Measurements from ENCODE around the gene TCOF1.

TCOF1 gene

DNA sequence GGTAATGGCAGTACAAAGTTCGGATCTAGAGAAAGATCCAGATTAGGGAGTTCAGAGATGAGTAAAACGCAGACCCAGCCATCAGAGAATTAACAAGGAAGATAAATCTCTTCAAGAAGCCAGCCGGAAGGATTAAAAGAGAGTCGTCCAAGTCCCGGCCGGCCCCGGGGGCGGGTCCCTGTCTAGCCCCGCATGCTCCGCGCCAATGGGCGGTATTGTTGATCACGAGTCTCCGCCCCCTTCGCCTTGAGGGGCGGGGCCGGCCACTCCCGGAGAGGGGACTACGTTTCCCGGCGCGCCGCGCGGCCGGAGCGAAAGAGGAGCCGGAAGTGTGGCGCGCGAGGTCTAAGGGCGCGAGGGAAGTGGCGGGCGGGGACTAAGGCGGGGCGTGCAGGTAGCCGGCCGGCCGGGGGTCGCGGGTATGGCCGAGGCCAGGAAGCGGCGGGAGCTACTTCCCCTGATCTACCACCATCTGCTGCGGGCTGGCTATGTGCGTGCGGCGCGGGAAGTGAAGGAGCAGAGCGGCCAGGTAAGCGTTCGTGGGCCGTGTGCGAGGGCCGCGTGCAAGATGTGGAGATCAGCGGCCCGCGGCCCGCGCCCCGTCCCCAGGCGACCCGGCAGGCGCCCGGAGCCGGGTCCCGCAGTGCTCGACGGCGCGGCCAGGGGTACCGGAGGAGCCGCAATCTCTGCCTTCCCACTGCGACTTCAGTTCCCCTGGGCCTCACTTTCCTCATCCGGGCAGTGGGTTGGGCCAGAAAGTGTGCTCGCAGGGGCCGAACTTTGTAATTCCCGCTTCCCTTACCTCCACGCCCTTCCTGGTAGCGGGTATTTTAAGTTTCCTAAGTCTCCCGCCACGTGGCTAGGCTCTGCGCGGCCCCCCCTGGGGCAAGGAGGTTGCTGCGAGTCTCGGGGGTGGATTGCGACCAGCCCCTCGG is at the start of gene TCOF1:
TCOF1 (plus strand) TSS at position 372 of the 935 bp plus-strand sequence; CDS start at position 422, 50 bp downstream.
- DNase-seq, result peak; percentile 68 to 87

GRCh38 chr5:150309101-150309885 is 48.2 kb upstream of the TCOF1 start:
- DNase-seq, result no peak

GRCh38 chr5:150309886-150310239 is 47.6 kb upstream of the TCOF1 start:
- DNase-seq, result no peak

DNA sequence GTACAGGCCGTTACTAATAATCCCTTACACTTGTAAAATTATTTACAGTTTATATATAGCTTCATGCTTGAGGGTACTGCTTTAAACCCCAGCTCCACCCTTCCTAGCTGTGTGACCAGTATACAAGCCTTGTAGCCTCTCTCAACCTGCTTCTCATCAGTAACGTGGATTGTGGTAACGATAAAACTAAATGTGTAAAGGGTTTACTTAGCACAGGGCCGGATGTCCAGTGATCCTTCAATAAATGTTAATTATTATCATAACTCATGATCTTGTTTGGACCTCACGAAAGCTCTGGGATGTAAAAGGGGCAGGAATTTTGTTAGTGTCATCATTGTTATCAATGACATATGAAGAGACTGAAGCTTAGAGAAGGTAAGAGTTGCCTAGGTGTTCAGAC is 47.3 kb upstream of the TCOF1 start:
- DNase-seq, result no peak

GRCh38 chr5:150311015-150311692 is 46.3 kb upstream of the TCOF1 start:
- DNase-seq, result no peak

GRCh38 chr5:150312518-150312917 is 45.0 kb upstream of the TCOF1 start:
- no peak for DNase-seq

DNA sequence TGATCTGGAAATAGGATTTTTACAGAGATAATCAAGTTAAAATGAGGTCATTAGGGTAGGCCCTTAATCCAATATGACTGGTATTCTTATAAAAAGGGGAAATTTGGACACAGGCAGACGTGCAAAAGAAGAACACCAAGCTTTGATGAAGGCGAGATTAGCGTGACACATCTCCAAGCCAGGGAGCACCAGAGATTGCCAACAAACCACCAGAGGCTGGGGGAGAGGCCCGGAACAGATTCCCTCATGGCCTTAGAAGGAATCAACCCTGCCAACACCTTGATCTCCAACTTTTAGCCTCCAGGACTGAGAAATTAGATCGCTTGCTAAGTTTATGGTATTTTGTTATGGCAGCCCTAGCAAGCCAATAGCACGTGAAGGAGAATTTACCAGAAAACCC is 44.0 kb upstream of the TCOF1 start:
- DNase-seq, result no peak

GRCh38 chr5:150313921-150314716 is 43.4 kb upstream of the TCOF1 start:
- DNase-seq, result no peak

- DNase-seq, result no peak
Measured at GRCh38 chr5:150315245-150315644, 42.3 kb upstream of the TCOF1 start.

DNA sequence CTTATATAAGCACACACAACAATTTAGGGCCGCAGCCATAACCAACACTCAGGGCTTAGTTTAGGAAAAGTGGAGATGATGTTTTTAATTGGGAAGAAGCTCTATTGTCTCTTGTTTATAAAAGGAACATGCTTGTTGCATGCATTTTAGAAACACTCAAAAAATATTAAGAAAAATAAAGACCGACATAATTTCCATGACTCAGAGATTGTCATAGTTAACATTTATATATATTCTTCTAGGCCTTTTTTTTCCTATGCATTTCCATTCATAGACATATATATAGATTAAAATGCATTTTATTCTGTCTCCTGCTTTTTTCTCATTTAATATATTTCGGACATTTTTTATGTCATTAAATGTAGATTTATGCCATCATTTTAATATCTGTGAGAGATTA is 41.2 kb upstream of the TCOF1 start:
- no peak for DNase-seq

- DNase-seq, result no peak
Measured at GRCh38 chr5:150317048-150318003, 40.2 kb upstream of the TCOF1 start.

DNA sequence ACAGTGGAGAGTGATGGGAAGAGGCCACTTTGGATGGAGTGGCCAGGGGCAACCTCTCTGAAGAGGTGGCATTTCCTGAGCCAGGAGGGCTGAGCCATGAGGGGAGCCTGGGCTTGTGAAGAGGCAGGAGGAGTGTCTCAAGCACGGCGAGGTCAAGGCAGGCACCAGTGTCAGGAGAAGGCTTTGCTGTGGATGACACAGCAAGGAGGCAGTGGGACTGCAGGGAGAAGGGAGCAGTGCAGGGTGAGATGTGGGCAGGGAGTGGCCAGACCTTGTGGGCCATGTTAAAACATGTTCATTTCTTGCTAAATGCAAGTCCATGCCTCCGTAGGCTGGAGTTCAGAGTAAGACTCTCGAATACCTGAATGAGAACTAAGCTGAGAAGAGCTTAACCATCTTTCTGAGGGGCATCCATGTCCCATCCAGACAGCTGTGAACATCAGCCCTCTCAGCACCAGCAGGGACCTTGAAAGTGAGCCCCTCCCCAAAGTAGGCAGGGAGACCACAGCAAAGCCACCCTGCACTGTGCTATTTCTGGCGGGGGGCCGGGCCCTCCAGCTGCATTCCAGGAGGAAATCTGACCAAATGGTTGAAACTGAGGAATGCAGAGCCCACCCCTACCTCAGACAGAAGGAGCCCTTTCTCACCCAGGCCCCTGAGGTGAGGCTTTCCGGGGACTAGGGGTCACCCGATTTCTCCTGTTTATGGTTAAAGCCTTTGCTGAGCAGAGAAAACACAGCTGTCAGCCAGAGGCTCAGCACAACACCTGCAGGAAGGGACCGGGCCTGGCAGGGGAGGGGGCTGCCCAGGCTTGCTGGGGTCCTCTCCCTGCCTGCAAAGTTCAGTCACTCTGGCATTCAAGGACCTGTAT is 38.6 kb upstream of the TCOF1 start:
- DNase-seq, result no peak

GRCh38 chr5:150319484-150319790 is 38.1 kb upstream of the TCOF1 start:
- no peak for DNase-seq

GRCh38 chr5:150320044-150320613 is 37.4 kb upstream of the TCOF1 start:
- DNase-seq, result no peak

- DNase-seq, result no peak
Measured at GRCh38 chr5:150321211-150321610, 36.3 kb upstream of the TCOF1 start.

- DNase-seq, result no peak
Measured at GRCh38 chr5:150321784-150322183, 35.7 kb upstream of the TCOF1 start.

- DNase-seq, result no peak
Measured at GRCh38 chr5:150322202-150322601, 35.3 kb upstream of the TCOF1 start.

DNA sequence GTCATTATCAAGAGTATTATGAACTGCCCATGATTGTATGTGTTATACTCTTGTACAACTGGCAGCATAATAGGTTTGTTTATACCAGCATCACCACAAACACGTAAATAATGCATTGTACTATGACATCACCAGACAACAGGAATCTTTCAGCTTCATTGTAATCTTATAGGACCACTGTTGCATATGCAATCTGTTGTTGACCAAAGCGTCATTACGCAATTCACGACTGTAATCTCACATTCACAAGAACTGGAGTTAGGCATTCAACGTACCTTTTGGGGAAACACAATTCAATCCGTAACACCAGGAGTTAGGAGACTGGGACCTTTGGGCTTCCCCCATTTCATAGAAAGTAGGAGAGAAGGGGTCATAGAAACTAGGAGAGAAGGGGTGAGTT is 34.4 kb upstream of the TCOF1 start:
- no peak for DNase-seq

- DNase-seq, result no peak
Measured at GRCh38 chr5:150323819-150324218, 33.7 kb upstream of the TCOF1 start.

DNA sequence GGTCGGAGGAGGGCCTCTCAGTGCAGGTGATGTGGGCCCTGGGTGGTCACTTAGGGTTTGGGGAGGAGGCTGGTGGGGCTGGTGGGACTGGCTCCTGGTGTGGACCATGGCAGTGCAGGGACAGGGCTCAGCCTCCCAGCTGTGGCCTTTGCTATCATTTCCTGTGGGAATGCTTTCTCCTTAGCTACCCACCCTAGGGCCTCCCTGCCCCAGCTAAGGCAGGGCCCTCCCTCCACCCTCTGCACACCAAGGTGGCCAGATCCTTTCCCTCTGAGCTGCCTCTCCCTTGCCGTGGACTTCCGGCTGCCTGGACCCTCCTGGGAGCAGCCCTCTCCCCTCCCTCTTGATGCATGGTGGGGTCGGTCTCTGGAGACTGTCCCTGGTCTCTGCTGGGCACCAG is 32.1 kb upstream of the TCOF1 start:
- no peak for DNase-seq

All from cerebellar nuclear complex (tissue), 1 donor.